ENCODE data around the gene ZFP36L2. TPM values are rescaled to one million over a fixed set of nuclear protein-coding genes. Genes with fewer than 3 reads are reported as not detected.

The ZFP36L2 gene
- total and polyA plus RNA-seq, 9 donors = 115 to 369 (median 232) TPM

DNA sequence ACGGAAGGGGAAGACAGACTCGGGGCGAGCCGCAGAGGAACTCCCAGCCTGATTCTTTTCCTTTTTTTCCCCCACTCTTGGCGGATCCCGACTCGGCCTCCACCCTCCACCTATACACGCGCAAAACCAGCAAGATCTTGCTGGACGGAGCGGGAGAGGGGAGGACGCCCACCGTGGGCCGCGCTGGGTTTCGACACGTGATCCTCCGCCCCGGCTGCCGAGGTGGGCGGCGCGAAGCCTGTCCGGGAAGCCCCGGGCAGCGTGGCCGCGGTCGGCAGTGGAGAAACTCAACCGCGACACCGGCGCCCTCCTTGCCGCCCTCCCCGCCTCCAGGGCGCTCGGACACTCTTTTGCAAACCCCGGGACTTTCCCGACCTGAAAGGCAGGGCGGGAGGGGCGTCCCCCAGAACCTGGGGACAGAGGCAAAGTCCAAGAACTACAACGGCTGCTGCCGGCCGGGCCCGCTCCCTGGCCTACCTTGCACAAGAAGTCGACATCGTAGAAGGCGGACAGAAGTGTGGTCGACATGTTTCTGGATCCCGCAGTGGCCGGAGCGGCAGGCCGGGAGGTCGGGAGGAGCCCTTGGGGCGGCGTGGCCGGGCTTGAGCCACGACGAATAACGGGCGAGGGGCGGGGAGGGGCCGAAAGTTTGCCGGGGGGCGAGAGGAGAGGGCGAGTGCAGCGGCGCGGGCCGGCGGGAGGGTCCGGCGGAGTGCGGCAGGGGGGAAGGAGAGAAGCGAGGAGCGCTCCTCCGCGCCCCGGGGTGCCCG, 433 bp downstream of the ZFP36L2 start:
- Histone ChIP-seq H3K4me1 (ENCODE audit: insufficient read depth) (peaks cover 14% of the 10 kb centered on the region), H3K27ac (peak overlapping the region; percentile 90 to 92), H3K27me3 (no peaks in the 10 kb centered on the region), H3K4me3 (peak overlapping the region; percentile 77), H3K36me3 (no peaks in the 10 kb centered on the region), H3K9me3 (no peaks in the 10 kb centered on the region)
- DNase-seq = peak; percentile 58 to 81 (median 74)
- TF ChIP-seq EP300 (IDR thresholded peaks at IDR 0.05) (no peak), POLR2A (IDR thresholded peaks at IDR 0.05) (no peak)
- TF ChIP-seq, protein P1, sequence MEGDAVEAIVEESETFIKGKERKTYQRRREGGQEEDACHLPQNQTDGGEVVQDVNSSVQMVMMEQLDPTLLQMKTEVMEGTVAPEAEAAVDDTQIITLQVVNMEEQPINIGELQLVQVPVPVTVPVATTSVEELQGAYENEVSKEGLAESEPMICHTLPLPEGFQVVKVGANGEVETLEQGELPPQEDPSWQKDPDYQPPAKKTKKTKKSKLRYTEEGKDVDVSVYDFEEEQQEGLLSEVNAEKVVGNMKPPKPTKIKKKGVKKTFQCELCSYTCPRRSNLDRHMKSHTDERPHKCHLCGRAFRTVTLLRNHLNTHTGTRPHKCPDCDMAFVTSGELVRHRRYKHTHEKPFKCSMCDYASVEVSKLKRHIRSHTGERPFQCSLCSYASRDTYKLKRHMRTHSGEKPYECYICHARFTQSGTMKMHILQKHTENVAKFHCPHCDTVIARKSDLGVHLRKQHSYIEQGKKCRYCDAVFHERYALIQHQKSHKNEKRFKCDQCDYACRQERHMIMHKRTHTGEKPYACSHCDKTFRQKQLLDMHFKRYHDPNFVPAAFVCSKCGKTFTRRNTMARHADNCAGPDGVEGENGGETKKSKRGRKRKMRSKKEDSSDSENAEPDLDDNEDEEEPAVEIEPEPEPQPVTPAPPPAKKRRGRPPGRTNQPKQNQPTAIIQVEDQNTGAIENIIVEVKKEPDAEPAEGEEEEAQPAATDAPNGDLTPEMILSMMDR (IDR thresholded peaks at IDR 0.05) = no peak
- intact Hi-C loops (cut with DNase I) = loop anchor here (5.0 to 10.0 kb wide), 10 partner anchors 79 to 399 kb away; no protein-coding TSS in a partner anchor
- WGBS, 3 donors = 0% methylated on average over 73 to 80 of the region's 80 CpGs

DNA sequence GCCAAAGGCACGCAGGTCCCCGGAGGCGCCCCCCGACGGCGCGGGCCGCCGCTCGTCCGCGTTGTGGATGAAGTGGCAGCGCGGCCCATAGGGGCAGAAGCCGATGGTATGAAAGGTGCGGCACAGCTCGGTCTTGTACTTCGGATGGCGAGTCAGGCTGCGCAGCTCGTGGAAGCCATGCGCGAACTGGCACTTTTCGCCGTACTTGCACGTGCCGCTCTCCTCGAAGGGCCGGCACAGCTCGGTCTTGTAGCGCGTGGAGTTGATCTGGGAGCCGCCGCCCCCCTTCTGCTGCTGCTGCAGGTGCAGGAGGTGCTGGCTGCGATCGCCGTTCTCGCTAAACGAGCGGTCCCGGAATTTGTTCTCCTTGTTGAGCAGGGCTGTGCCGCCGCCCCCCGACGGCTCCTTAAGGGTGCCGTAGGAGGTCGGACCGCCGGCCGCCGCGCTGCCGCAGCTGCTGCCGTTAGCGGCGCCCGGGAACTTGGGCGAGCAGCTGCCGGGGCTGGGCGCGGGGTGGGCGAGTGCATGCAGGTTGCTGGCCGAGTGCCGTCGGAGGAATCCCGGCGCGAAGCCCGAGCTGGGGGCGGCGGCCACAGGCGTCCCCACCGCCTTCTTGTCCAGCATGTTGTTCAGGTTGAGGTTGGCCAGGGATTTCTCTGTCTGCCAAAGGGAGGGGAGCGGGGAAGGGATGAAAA, 1.2 kb downstream of the ZFP36L2 start:
- WGBS, 3 donors = 1% methylated on average over 69 to 74 of the region's 74 CpGs
- peaks cover 13% of the 10 kb centered on the region for H3K4me1 ChIP-seq (ENCODE audit: insufficient read depth)
- TF ChIP-seq POLR2A (IDR thresholded peaks at IDR 0.05) (no peak), EP300 (IDR thresholded peaks at IDR 0.05) (no peak)
- TF ChIP-seq, protein P1 (IDR thresholded peaks at IDR 0.05) = peak in 1 of 3 donors; percentile 10
- intact Hi-C loops (cut with DNase I) = loop anchor here (5.0 to 10.0 kb wide), 10 partner anchors 80 to 398 kb away; no protein-coding TSS in a partner anchor
- no peaks in the 10 kb centered on the region for H3K9me3 ChIP-seq
- peak; percentile 62 to 75 (median 70) for DNase-seq
- H3K4me3 ChIP-seq = peak overlapping the region; percentile 77
- H3K27me3 ChIP-seq = no peaks in the 10 kb centered on the region
- no peaks in the 10 kb centered on the region for H3K36me3 ChIP-seq
- peak overlapping the region; percentile 90 to 92 for H3K27ac ChIP-seq

DNA sequence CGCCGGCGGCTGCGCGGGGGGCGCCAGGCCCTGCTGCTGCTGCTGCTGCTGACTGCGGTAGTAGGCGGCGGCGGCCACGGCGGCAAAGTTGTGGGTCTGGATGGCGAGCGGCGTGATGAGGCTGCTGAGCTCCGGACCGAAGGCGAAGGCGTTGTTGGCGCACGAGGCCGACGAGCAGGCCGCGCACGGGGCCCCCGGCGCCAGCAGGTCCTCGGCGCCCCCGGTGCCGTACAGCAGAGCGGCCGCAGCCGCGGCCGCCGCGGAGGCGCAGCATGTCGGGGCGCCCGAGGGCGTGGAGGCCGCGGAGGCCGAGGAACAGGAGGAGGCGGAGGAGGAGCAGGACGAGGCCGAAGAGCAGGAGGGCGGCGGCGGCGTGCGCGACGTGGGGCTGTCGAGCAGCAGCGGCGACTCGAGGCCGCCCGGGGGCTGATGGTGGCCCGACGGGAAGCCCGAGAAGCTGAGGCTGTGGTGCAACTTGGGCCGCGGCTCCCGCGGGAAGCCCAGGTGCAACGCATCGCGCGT, 1.8 kb downstream of the ZFP36L2 start:
- Histone ChIP-seq H3K9me3 (no peaks in the 10 kb centered on the region), H3K4me3 (peak overlapping the region; percentile 77), H3K4me1 (ENCODE audit: insufficient read depth) (peaks cover 16% of the 10 kb centered on the region), H3K27ac (peak overlapping the region; percentile 90 to 92), H3K36me3 (no peaks in the 10 kb centered on the region), H3K27me3 (no peaks in the 10 kb centered on the region)
- TF ChIP-seq EP300 (IDR thresholded peaks at IDR 0.05) = no peak
- TF ChIP-seq, protein P1 (IDR thresholded peaks at IDR 0.05) = no peak
- intact Hi-C loops (cut with DNase I) = loop anchor here (5.0 to 10.0 kb wide), 13 partner anchors 80 to 397 kb away; no protein-coding TSS in a partner anchor
- 0 to 1% (median 1%) methylated on average over 67 to 74 of the region's 74 CpGs for WGBS, 3 donors
- DNase-seq = peak in 4 of 5 donors; percentile 46 to 66 (median 55)

DNA sequence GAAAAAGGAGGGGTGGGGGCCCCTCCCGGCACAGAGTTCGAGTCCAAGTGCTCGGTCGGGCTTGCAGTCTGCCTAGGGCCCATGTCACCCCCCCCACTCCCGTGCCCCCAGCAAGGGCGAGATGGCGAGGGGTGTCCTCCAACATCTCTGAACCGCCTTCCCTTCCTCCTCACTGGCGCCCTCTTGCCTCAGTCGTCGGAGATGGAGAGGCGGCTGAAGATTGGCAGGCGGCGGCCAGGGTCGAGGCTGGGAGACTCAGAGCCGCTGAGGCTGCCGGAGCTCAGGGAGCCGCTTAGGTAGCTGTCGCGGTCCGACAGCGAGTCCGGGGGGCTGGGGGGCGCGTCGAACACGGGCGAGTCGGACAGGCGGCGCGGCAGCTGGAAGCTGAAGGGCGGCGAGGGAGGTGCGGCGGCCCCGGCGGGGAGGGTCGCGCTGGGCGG, 2.3 kb downstream of the ZFP36L2 start:
- intact Hi-C loops (cut with DNase I) = loop anchor here in 2 of 4 donors (5.0 to 10.0 kb wide), 6 partner anchors 81 to 369 kb away; no protein-coding TSS in a partner anchor
- DNase-seq = peak; percentile 60 to 76 (median 76)
- H3K9me3 ChIP-seq = no peaks in the 10 kb centered on the region
- H3K36me3 ChIP-seq = no peaks in the 10 kb centered on the region
- no peaks in the 10 kb centered on the region for H3K27me3 ChIP-seq
- peak overlapping the region; percentile 77 for H3K4me3 ChIP-seq
- 0 to 1% (median 1%) methylated on average over 31 to 41 of the region's 41 CpGs for WGBS, 3 donors
- TF ChIP-seq EP300 (IDR thresholded peaks at IDR 0.05) (no peak), POLR2A (IDR thresholded peaks at IDR 0.05) (no peak)
- TF ChIP-seq, protein P1 (IDR thresholded peaks at IDR 0.05) = peak in 1 of 3 donors; percentile 14
- H3K4me1 ChIP-seq (ENCODE audit: insufficient read depth) = peaks cover 21% of the 10 kb centered on the region
- H3K27ac ChIP-seq = peak overlapping the region; percentile 90 to 92
